ENCODE results near the gene MYH10. TPM values are rescaled to one million over a fixed set of nuclear protein-coding genes. Genes with fewer than 3 reads are reported as not detected.

The MYH10 gene
- total RNA-seq, 1 experiment from 2014 or later = 251 TPM

DNA sequence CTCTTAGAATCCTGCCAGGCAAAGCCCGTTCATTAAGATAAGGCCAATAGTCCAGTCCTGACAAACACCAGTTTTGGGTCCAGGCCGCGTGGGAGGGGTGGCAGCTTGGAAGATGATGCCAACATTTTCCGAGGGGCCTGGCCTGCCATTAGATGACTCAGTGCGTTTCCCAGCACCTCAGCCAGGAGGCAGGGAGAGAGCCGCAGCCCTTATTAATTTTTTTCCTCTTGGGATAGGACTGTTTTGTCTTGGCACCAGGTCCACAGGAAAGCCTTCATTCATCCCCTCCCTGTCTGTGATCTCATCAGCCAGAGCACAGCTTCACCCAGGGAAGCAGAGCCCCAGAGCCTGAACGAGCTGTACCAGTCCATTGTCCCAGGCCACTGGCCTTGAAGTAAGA, 199.6 kb downstream of the MYH10 start:
- Histone ChIP-seq H4K5ac (ENCODE audit: insufficient read length, low read depth, low read length) (no peak overlapping the region), H4K20me1 (ENCODE audit: control insufficient read depth, insufficient read depth, insufficient read length) (no peaks in the 10 kb centered on the region), H2BK12ac (ENCODE audit: insufficient read length, low read depth, low read length) (no peak overlapping the region), H2BK120ac (ENCODE audit: low read depth, low read length, poor library complexity, severe bottlenecking) (no peak overlapping the region), H2BK15ac (ENCODE audit: low read depth, low read length) (no peak overlapping the region), H3T11ph (ENCODE audit: low read length) (no peak overlapping the region), H3K27me3 (ENCODE audit: insufficient read depth, low read length) (no peaks in the 10 kb centered on the region), H3K79me2 (ENCODE audit: insufficient read depth, low read length) (no peaks in the 10 kb centered on the region), H3K23me2 (ENCODE audit: insufficient read length, low read depth, low read length, poor library complexity, severe bottlenecking) (peaks cover 4% of the 10 kb centered on the region), H2BK5ac (ENCODE audit: insufficient read length, low read length) (no peak overlapping the region), H3K9ac (ENCODE audit: extremely low read depth, insufficient read length, low read length) (no peak overlapping the region), H2BK20ac (ENCODE audit: low read depth, low read length, poor library complexity, severe bottlenecking) (no peak overlapping the region), H4K8ac (replicated peaks; ENCODE audit: insufficient read length, low read depth, low read length) (no peak overlapping the region), H3K18ac (ENCODE audit: insufficient read length, low read depth, low read length) (no peak overlapping the region), H3K4me1 (ENCODE audit: insufficient read depth, low read length) (no peaks in the 10 kb centered on the region), H2AFZ (ENCODE audit: low read length) (no peak overlapping the region), H3K23ac (ENCODE audit: insufficient read length, low read depth, low read length) (no peak overlapping the region), H3K14ac (ENCODE audit: insufficient read depth, low read length) (no peak overlapping the region), H3K79me1 (ENCODE audit: insufficient read depth, low read depth, low read length, poor library complexity, severe bottlenecking) (no peaks in the 10 kb centered on the region), H3K4ac (ENCODE audit: low read depth, low read length) (no peak overlapping the region), H3K27ac (ENCODE audit: insufficient read length, low read depth, low read length) (no peak overlapping the region), H4K91ac (ENCODE audit: insufficient read length, low read depth, low read length) (no peak overlapping the region), H2AK5ac (ENCODE audit: insufficient read length, low read length) (no peak overlapping the region), H3K9me3 (ENCODE audit: control insufficient read depth, low read depth, low read length) (no peaks in the 10 kb centered on the region), H3K4me2 (ENCODE audit: insufficient read depth, insufficient read length, low read length) (no peak overlapping the region), H3K56ac (ENCODE audit: insufficient read length, low read depth, low read length) (no peak overlapping the region)
- WGBS (ENCODE audit: extremely low coverage, insufficient read length, low lambda C conversion rate) = no CpG with 5 or more reads among the region's 7 CpGs
- Mint-ChIP-seq H3K27me3 (ENCODE audit: low read depth) (no peaks in the 10 kb centered on the region), H3K4me3 (no peak overlapping the region), H3K9me3 (no peaks in the 10 kb centered on the region), H3K4me1 (peaks cover 4% of the 10 kb centered on the region in 2 experiments), H3K27ac (no peak overlapping the region), H3K36me3 (ENCODE audit: insufficient read depth in 1 of 3, low read depth in 3 of 3) (no peaks in the 10 kb centered on the region)
- TF ChIP-seq, protein P1, sequence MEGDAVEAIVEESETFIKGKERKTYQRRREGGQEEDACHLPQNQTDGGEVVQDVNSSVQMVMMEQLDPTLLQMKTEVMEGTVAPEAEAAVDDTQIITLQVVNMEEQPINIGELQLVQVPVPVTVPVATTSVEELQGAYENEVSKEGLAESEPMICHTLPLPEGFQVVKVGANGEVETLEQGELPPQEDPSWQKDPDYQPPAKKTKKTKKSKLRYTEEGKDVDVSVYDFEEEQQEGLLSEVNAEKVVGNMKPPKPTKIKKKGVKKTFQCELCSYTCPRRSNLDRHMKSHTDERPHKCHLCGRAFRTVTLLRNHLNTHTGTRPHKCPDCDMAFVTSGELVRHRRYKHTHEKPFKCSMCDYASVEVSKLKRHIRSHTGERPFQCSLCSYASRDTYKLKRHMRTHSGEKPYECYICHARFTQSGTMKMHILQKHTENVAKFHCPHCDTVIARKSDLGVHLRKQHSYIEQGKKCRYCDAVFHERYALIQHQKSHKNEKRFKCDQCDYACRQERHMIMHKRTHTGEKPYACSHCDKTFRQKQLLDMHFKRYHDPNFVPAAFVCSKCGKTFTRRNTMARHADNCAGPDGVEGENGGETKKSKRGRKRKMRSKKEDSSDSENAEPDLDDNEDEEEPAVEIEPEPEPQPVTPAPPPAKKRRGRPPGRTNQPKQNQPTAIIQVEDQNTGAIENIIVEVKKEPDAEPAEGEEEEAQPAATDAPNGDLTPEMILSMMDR (conservative IDR thresholded peaks at IDR 0.05) = no peak
- no peak for DNase-seq
